PC-9 (cell line): ENCODE data around the gene DNAJC5. TPM values are rescaled to one million over a fixed set of nuclear protein-coding genes. Genes with fewer than 3 reads are reported as not detected.

Experiments used
- BruUV-seq: library from RNA; stranded (reverse); fragments of 400-500 nt; replicated peaks from 2 replicates; lab custom pipeline; 2021; lab: Mats Ljungman, UMichigan
- CTCF ChIA-PET: fragments of 300-600 bp; sonication (Branson Sonifier 250); formaldehyde crosslinking; loops from one replicate; lab custom pipeline; 2022; ENCODE audit warnings: antibody characterized with exemption; lab: Charles Lee
- POLR2A ChIA-PET: fragments of 300-600 bp; sonication (Branson Sonifier 250); formaldehyde crosslinking; loops from one replicate; lab custom pipeline; 2022; ENCODE audit warnings: antibody characterized with exemption; ENCODE audit not compliant: unreplicated experiment; lab: Charles Lee
- DNase-seq, 2 experiments: peaks; one replicate each; pipeline versions ENCODE4 v3.0.0 to v3.0.0-alpha.2; 2015 to 2022; ENCODE audit warnings: mixed read lengths in 1 of 2
- H2AFZ ChIP-seq: fragments of 200-600 bp; sonication (generic); 2 replicates; pipeline ENCODE4 v1.8.1; 2017; ENCODE audit warnings: antibody characterized with exemption
- H3F3A ChIP-seq: fragments of 200-600 bp; sonication (generic); 2 replicates; pipeline ENCODE4 v1.8.1; 2017; ENCODE audit warnings: antibody characterized with exemption, mild to moderate bottlenecking, low read depth; ENCODE audit not compliant: insufficient read depth
- H3K27ac ChIP-seq: fragments of 200-600 bp; sonication (generic); 2 replicates; pipeline ENCODE4 v1.6.1; 2016; ENCODE audit warnings: mixed run types
- H3K27me3 ChIP-seq: fragments of 200-600 bp; sonication (generic); 2 replicates; pipeline ENCODE4 v1.6.1; 2016; ENCODE audit warnings: low read depth, mixed run types; ENCODE audit not compliant: insufficient read depth
- H3K36me3 ChIP-seq: fragments of 200-600 bp; sonication (generic); 2 replicates; pipeline ENCODE4 v1.6.1; 2016; ENCODE audit warnings: low read depth, mixed run types
- H3K4me1 ChIP-seq: fragments of 200-600 bp; sonication (generic); replicated peaks from 2 replicates; pipeline ENCODE4 v1.6.1; 2016; ENCODE audit warnings: mixed run types; ENCODE audit not compliant: insufficient read depth
- H3K4me2 ChIP-seq: fragments of 200-600 bp; sonication (generic); 2 replicates; pipeline ENCODE4 v1.6.1; 2017; ENCODE audit warnings: mixed run types
- H3K4me3 ChIP-seq: fragments of 200-600 bp; sonication (generic); 2 replicates; pipeline ENCODE4 v1.6.1; 2016; ENCODE audit warnings: mixed run types
- H3K79me2 ChIP-seq: fragments of 200-600 bp; sonication (generic); 2 replicates; pipeline ENCODE4 v1.6.1; 2017; ENCODE audit warnings: low read depth, mixed run types
- H3K9me2 ChIP-seq: fragments of 200-600 bp; sonication (generic); 2 replicates; pipeline ENCODE4 v1.8.1; 2017; ENCODE audit warnings: mild to moderate bottlenecking; ENCODE audit not compliant: insufficient read depth
- H3K9me3 ChIP-seq: fragments of 200-600 bp; sonication (generic); 2 replicates; pipeline ENCODE4 v1.8.1; 2016; ENCODE audit warnings: low read depth; ENCODE audit not compliant: insufficient read depth
- H4K20me1 ChIP-seq: fragments of 200-600 bp; sonication (generic); 2 replicates; pipeline ENCODE4 v1.8.1; 2017; ENCODE audit not compliant: insufficient read depth
- EZH2 ChIP-seq: fragments of 200-600 bp; sonication (generic); IDR thresholded peaks from 2 replicates; pipeline ENCODE4 v1.8.0; 2017; ENCODE audit warnings: antibody characterized with exemption, low read depth
- intact Hi-C: fragments of 100-400 bp; cut with micrococcal nuclease; formaldehyde crosslinking; loops from one replicate; pipeline ENCODE4 v1.10.0; 2022; ENCODE audit not compliant: unreplicated experiment
- total RNA-seq: library from RNA; stranded (reverse); gene quantifications from 2 replicates; pipeline ENCODE4 v1.2.3, GENCODE V29; 2021
- TF ChIP-seq, protein P1 (sequence below): fragments of 200-600 bp; sonication (generic); conservative IDR thresholded peaks from 2 replicates; pipeline ENCODE4 v1.6.1; 2017; ENCODE audit warnings: mixed run types, antibody characterized with exemption, mild to moderate bottlenecking, moderate library complexity

The DNAJC5 gene
- total RNA-seq, 1 experiment from 2014 or later = 48.1 TPM

DNA sequence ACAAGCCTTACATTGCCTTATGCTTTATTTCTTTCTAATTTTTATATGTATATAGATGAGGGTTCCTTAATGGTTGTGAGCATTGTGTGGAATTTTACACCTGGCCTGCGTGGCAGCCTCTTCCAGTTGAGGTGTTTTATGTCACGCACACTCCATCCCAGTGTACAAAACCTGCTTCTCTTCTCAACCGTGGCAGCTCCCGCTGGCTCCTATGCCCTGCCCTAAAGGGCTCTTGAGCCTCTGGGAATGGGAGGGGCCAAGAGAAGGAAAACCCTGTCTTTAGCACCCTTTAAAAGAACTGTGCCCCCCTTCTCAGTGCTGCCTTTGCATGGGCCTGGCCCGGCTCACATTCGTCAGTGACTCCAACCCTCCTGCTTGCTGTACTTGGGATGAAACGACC, 4.3 kb upstream of the DNAJC5 start:
- BruUV-seq = no TSS peak
- no peaks in the 10 kb centered on the region for H3K9me3 ChIP-seq
- no peak overlapping the region for H3K4me3 ChIP-seq
- intact Hi-C loops = no loop called here
- no peak overlapping the region for H2AFZ ChIP-seq
- peaks cover 58% of the 10 kb centered on the region for H3K4me1 ChIP-seq
- DNase-seq = no peak
- H3K27ac ChIP-seq = peak overlapping the region; percentile 92
- H3K36me3 ChIP-seq = peaks cover 35% of the 10 kb centered on the region
- no peaks in the 10 kb centered on the region for H3K27me3 ChIP-seq
- ChIA-PET POLR2A (no interaction called here), CTCF (no interaction called here)
- H3K9me2 ChIP-seq = no peaks in the 10 kb centered on the region
- H3F3A ChIP-seq = peaks cover 69% of the 10 kb centered on the region
- peaks cover 41% of the 10 kb centered on the region for H3K79me2 ChIP-seq
- no peak for TF ChIP-seq EZH2
- TF ChIP-seq, protein P1, sequence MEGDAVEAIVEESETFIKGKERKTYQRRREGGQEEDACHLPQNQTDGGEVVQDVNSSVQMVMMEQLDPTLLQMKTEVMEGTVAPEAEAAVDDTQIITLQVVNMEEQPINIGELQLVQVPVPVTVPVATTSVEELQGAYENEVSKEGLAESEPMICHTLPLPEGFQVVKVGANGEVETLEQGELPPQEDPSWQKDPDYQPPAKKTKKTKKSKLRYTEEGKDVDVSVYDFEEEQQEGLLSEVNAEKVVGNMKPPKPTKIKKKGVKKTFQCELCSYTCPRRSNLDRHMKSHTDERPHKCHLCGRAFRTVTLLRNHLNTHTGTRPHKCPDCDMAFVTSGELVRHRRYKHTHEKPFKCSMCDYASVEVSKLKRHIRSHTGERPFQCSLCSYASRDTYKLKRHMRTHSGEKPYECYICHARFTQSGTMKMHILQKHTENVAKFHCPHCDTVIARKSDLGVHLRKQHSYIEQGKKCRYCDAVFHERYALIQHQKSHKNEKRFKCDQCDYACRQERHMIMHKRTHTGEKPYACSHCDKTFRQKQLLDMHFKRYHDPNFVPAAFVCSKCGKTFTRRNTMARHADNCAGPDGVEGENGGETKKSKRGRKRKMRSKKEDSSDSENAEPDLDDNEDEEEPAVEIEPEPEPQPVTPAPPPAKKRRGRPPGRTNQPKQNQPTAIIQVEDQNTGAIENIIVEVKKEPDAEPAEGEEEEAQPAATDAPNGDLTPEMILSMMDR = no peak
- peak overlapping the region; percentile 72 for H3K4me2 ChIP-seq
- peaks cover 13% of the 10 kb centered on the region for H4K20me1 ChIP-seq

DNA sequence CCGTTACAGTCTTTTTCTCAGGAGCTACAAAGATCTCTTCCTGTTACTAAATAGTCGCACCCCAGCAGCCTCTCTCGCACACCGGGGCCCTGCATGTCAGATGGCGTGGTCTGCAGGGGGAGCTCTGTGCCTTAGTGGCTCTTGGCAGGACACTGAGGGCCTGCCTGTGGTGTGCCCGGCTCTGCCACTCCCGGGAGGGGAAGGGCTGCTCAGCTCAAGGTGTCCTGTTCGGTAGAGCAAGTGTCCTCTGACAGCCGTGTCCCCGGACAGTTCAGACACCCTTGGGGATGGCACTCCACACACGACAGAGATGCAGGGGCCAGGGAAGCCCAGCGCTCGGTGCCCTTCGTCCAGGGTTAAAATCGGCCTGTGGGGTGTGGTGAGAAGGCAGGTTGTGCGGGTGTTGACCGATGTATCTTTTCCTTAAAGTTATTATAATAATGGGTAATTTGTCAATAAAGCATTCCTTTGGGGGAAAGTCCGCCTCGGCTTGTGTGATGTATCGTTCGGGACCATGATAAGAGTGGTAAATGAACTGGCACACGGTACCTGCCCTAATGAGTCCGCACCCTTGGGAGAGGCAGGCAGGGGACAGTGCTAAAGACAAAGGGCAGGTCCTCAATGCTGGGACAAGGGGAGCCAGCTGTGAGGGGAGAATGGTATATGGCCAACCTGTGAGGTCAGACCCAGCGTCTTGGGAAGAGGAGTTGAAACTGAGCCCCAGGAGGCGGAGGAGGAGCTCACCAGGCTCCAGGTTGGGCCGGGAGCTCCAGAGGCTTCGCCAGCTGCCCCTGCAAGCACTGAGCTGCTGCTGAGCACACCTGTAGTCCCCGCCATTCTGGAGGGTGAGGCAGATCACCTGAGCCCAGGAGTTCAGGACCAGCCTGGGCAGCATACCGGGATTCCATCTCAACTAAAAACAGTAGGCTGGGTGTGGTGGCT, 3.6 kb upstream of the DNAJC5 start:
- Histone ChIP-seq H3K9me2 (no peaks in the 10 kb centered on the region), H3K4me2 (no peak overlapping the region), H2AFZ (no peak overlapping the region), H3K4me3 (no peak overlapping the region), H3K36me3 (peaks cover 32% of the 10 kb centered on the region), H4K20me1 (peaks cover 14% of the 10 kb centered on the region), H3K4me1 (peaks cover 53% of the 10 kb centered on the region), H3F3A (peaks cover 77% of the 10 kb centered on the region), H3K79me2 (peaks cover 43% of the 10 kb centered on the region), H3K27ac (peak overlapping the region; percentile 92; the same call in 1 of the 2 replicates), H3K27me3 (no peaks in the 10 kb centered on the region), H3K9me3 (no peaks in the 10 kb centered on the region)
- intact Hi-C loops = no loop called here
- TSS peak; percentile 12 for BruUV-seq
- DNase-seq = no peak
- no peak for TF ChIP-seq EZH2
- TF ChIP-seq, protein P1 = no peak
- POLR2A ChIA-PET = no interaction called here
- CTCF ChIA-PET = no interaction called here

DNA sequence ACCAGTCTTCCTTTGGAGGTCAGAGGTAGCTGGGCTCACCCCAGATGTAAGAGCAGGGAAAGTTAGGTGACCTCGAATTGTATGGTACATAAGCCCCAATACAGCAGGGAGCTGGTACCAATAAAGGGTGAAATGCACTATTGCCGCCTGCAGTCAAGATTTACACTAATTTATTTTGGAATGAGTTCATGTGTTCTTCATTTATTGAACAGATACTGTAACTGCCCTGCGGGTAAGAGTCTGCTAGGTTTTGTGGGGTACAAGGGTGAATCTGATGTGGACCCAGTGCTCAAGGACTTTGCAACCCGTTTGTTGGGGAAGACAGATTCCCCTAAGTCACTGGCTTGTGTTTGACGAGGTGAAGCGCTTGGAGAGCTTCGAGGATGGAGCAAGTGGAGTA, 2.5 kb upstream of the DNAJC5 start:
- H2AFZ ChIP-seq = no peak overlapping the region
- H3K4me2 ChIP-seq = no peak overlapping the region
- no peaks in the 10 kb centered on the region for H3K9me3 ChIP-seq
- H3K36me3 ChIP-seq = peaks cover 29% of the 10 kb centered on the region
- POLR2A ChIA-PET = no interaction called here
- no peak overlapping the region for H3K4me3 ChIP-seq
- H3F3A ChIP-seq = peaks cover 80% of the 10 kb centered on the region
- intact Hi-C loops = no loop called here
- H3K4me1 ChIP-seq = peaks cover 59% of the 10 kb centered on the region
- H3K27ac ChIP-seq = no peak overlapping the region
- CTCF ChIA-PET = no interaction called here
- no peaks in the 10 kb centered on the region for H3K27me3 ChIP-seq
- BruUV-seq = no TSS peak
- no peaks in the 10 kb centered on the region for H3K9me2 ChIP-seq
- no peak for DNase-seq
- peaks cover 44% of the 10 kb centered on the region for H3K79me2 ChIP-seq
- TF ChIP-seq, protein P1 = no peak
- TF ChIP-seq EZH2 = no peak
- H4K20me1 ChIP-seq = peaks cover 16% of the 10 kb centered on the region
